K562 (cell line): Measurements from ENCODE around the gene SLC17A9.

Source experiments
- KAT7 ChIP-seq: sonication (generic); formaldehyde crosslinking; IDR thresholded peaks from 2 replicates; pipeline ENCODE4 v1.8.0; 2022; ENCODE audit warnings: missing genetic modification reagents, mild to moderate bottlenecking, borderline replicate concordance
- NR1H2 ChIP-seq: sonication (generic); formaldehyde crosslinking; IDR thresholded peaks from 2 replicates; pipeline ENCODE4 v1.4.0; 2020; ENCODE audit warnings: mild to moderate bottlenecking, missing genetic modification reagents
- TCF7 ChIP-seq: sonication (generic); IDR thresholded peaks from 2 replicates; pipeline ENCODE4 v1.6.1; 2016; ENCODE audit warnings: antibody characterized with exemption, borderline replicate concordance
- YY1 ChIP-seq, 3 experiments: IDR thresholded peaks; 2 replicates each; pipeline ENCODE4 v1.6.1; 2011; ENCODE audit warnings: low read length in 2 of 3, mild to moderate bottlenecking in 2 of 3, moderate library complexity in 2 of 3, borderline replicate concordance in 1 of 3, control low read depth in 1 of 3, low read depth in 1 of 3; ENCODE audit not compliant: insufficient read depth in 3 of 3, insufficient replicate concordance in 2 of 3, control insufficient read depth in 1 of 3, insufficient read length in 1 of 3; ENCODE audit errors: extremely low read depth in 1 of 3
- ZNF384 ChIP-seq: IDR thresholded peaks from 2 replicates; pipeline ENCODE4 v1.6.1; 2012; ENCODE audit warnings: low read depth, low read length, improper control_type of control experiment
- TF ChIP-seq, protein P1 (sequence below): fragments of 450-650 bp; conservative IDR thresholded peaks from 2 replicates; pipeline ENCODE4 v1.6.1; 2016; ENCODE audit warnings: missing genetic modification characterization, low read depth, mild to moderate bottlenecking, control low read depth, missing compliant biosample characterization
- TF ChIP-seq, protein P2 (sequence below): fragments of 450-650 bp; IDR thresholded peaks from 2 replicates; pipeline ENCODE4 v1.6.1; 2016; ENCODE audit warnings: antibody characterized with exemption
- TF ChIP-seq, protein P3 (sequence below): sonication (generic); formaldehyde crosslinking; IDR thresholded peaks from 2 replicates; pipeline ENCODE4 v1.8.1; 2023; ENCODE audit warnings: mild to moderate bottlenecking, missing genetic modification reagents

DNA sequence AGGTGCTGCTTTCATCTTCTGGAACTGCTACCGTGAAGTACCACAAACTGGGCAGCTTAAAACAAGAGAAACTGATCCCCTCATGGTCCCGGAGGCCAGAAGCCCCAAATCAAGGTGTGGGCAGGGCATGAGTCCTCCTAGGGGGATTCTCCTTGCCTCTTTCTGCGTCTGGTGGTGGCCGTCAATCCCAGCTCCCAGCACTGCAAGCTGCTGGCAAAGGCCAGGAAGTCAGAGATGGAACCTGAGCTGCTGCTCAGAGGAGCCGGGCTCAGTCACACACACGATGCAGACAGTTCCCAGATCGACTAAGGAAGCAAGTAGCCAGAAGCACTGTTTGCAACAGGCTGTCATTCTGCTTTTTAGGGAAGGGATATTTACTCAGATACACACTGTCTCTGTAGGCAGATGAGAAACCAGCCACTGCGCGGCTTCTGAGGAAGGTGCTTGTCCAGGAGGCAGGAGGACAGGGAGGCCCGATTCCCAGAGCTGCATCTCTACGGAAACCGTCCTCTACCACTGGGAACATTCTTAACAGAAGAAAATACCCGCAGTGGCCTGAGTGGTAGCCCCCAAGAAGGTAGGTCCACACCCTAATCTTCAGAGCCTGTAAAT is 38.8 kb downstream of the SLC17A9 start:
- TF ChIP-seq KAT7 (CRISPR knock-in tag) = no peak
- TF ChIP-seq, protein P1, sequence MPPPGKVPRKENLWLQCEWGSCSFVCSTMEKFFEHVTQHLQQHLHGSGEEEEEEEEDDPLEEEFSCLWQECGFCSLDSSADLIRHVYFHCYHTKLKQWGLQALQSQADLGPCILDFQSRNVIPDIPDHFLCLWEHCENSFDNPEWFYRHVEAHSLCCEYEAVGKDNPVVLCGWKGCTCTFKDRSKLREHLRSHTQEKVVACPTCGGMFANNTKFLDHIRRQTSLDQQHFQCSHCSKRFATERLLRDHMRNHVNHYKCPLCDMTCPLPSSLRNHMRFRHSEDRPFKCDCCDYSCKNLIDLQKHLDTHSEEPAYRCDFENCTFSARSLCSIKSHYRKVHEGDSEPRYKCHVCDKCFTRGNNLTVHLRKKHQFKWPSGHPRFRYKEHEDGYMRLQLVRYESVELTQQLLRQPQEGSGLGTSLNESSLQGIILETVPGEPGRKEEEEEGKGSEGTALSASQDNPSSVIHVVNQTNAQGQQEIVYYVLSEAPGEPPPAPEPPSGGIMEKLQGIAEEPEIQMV (tag) = no peak
- TF ChIP-seq NR1H2 (CRISPR knock-in tag) = no peak
- no peak for TF ChIP-seq YY1 (IDR thresholded peaks at IDR 0.05; ENCODE audit: borderline replicate concordance in 1 of 3, control insufficient read depth in 1 of 3, extremely low read depth in 1 of 3, insufficient read depth in 3 of 3, insufficient read length in 1 of 3, insufficient replicate concordance in 2 of 3, low read depth in 1 of 3, low read length in 2 of 3)
- TF ChIP-seq, protein P2, sequence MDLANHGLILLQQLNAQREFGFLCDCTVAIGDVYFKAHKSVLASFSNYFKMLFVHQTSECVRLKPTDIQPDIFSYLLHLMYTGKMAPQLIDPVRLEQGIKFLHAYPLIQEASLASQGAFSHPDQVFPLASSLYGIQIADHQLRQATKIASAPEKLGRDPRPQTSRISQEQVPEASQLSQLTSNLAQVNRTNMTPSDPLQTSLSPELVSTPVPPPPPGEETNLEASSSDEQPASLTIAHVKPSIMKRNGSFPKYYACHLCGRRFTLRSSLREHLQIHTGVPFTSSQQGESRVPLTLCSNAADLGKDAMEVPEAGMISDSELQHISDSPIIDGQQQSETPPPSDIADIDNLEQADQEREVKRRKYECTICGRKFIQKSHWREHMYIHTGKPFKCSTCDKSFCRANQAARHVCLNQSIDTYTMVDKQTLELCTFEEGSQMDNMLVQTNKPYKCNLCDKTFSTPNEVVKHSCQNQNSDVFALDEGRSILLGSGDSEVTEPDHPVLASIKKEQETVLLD = no peak
- TF ChIP-seq, protein P3, sequence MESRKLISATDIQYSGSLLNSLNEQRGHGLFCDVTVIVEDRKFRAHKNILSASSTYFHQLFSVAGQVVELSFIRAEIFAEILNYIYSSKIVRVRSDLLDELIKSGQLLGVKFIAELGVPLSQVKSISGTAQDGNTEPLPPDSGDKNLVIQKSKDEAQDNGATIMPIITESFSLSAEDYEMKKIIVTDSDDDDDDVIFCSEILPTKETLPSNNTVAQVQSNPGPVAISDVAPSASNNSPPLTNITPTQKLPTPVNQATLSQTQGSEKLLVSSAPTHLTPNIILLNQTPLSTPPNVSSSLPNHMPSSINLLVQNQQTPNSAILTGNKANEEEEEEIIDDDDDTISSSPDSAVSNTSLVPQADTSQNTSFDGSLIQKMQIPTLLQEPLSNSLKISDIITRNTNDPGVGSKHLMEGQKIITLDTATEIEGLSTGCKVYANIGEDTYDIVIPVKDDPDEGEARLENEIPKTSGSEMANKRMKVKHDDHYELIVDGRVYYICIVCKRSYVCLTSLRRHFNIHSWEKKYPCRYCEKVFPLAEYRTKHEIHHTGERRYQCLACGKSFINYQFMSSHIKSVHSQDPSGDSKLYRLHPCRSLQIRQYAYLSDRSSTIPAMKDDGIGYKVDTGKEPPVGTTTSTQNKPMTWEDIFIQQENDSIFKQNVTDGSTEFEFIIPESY (CRISPR knock-in tag) = no peak
- TF ChIP-seq TCF7 = no peak
- TF ChIP-seq ZNF384 = no peak
